ENCODE measurements around the gene PWWP2B. TPM values are rescaled to one million over a fixed set of nuclear protein-coding genes. Genes with fewer than 3 reads are reported as not detected.

The PWWP2B gene
- total and polyA plus RNA-seq, 10 of the 15 experiments (the other 5 are each of a cell fraction or from before 2014, with no cell fraction given): 0.04 to 0.87 (median 0.35) TPM; not detected in 4

DNA sequence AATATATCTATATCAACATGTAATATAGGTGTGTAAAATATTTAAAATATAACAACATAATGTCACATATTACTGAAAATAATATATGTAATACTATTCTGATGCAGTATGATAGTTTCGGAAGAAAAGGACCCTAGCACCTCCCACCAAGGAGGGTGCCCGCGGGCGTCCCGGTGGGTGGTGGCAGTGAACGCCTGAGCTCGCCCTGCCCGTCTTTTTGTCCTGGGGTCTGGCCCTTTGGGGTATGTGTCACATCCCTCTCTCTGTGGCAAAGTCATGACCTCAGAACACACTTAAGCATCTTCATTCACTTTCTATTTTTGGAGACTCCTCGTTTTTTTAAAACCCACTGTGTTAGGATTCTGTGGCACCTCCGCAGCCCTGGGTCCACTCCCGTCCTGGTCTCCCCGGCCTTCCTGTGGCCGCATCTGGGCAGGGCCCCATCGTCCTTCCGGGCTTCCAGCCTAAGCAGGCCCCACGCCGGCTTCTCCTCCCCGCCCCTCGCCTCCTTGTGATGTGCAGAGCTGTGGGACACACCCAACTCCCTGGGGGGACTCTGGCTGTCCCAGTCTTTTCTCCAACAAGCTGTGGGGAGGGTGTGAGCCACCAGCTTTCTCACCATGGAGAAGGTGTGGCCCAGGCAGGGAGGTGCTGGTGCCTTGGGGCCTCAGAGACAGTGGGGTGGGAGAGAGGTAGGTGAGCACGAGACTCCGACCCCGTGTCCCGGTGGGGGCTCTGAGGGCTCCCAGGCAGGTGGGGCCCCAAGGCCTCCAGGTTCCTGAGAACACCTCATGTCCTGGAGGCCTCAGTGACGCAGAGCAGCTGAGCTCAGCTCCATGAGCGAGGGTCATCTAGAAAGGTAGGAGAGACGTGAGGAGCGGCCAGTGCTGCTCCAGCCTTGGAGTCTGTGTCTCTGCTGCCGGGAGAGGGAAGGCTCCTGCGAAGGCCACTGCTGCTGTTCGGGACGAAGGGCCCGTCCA is 16.5 kb downstream of the PWWP2B start:
- no peak overlapping the region for H2AFZ ChIP-seq (ENCODE audit: control insufficient read depth, low read depth, low read length)
- SMC1A ChIA-PET (ENCODE audit: uncharacterized antibody, unreplicated experiment): no interaction called here
- no peak for DNase-seq (ENCODE audit: low read depth, low spot score)
- no peak overlapping the region for H3K4me3 ChIP-seq
- in situ Hi-C loops (cut with MboI): no loop called here
- intact Hi-C loops (cut with micrococcal nuclease; ENCODE audit: unreplicated experiment): no loop called here
- H3K27ac ChIP-seq (ENCODE audit: control insufficient read depth, insufficient read depth): no peak overlapping the region
- TF ChIP-seq RAD51 (IDR thresholded peaks at IDR 0.05): no peak
- no peak for TF ChIP-seq STAT1 (conservative IDR thresholded peaks at IDR 0.05)
- TF ChIP-seq SREBF1 (IDR thresholded peaks at IDR 0.05; ENCODE audit: low read length): no peak
- TF ChIP-seq, protein P1, sequence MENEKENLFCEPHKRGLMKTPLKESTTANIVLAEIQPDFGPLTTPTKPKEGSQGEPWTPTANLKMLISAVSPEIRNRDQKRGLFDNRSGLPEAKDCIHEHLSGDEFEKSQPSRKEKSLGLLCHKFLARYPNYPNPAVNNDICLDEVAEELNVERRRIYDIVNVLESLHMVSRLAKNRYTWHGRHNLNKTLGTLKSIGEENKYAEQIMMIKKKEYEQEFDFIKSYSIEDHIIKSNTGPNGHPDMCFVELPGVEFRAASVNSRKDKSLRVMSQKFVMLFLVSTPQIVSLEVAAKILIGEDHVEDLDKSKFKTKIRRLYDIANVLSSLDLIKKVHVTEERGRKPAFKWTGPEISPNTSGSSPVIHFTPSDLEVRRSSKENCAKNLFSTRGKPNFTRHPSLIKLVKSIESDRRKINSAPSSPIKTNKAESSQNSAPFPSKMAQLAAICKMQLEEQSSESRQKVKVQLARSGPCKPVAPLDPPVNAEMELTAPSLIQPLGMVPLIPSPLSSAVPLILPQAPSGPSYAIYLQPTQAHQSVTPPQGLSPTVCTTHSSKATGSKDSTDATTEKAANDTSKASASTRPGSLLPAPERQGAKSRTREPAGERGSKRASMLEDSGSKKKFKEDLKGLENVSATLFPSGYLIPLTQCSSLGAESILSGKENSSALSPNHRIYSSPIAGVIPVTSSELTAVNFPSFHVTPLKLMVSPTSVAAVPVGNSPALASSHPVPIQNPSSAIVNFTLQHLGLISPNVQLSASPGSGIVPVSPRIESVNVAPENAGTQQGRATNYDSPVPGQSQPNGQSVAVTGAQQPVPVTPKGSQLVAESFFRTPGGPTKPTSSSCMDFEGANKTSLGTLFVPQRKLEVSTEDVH (IDR thresholded peaks at IDR 0.05; ENCODE audit: low read depth, partially characterized antibody): no peak
- no peaks in the 10 kb centered on the region for H3K9me3 ChIP-seq (replicated peaks; ENCODE audit: control insufficient read depth, insufficient read depth, low read length)
- no peak overlapping the region for H3K9ac ChIP-seq (ENCODE audit: control insufficient read depth, insufficient read depth, low read length)
- H3K4me2 ChIP-seq (ENCODE audit: control insufficient read depth, insufficient read depth): no peak overlapping the region
- H3K36me3 ChIP-seq (ENCODE audit: control insufficient read depth in 2 of 2, insufficient read depth in 2 of 2, low read length in 1 of 2): no peaks in the 10 kb centered on the region
- FAIRE-seq: no peak
- H4K20me1 ChIP-seq (ENCODE audit: control insufficient read depth, insufficient read depth): no peaks in the 10 kb centered on the region
- no TSS peak for BruUV-seq (replicated peaks)
- RAD21 ChIA-PET (ENCODE audit: unreplicated experiment): no interaction called here
- ATAC-seq: no peak
- POLR2A ChIA-PET: no interaction called here
- no peaks in the 10 kb centered on the region for H3K4me1 ChIP-seq (ENCODE audit: control insufficient read depth, insufficient read depth, low read length)
- WGBS (ENCODE audit: insufficient coverage, insufficient replicate concordance, low lambda C conversion rate, missing lambda C conversion rate): 45% methylated on average over 32 of the region's 32 CpGs
- H3K27me3 ChIP-seq (replicated peaks in 1 of 2; ENCODE audit: control insufficient read depth in 2 of 2, insufficient read depth in 2 of 2, low read length in 1 of 2): no peaks in the 10 kb centered on the region
- CTCF ChIA-PET: no interaction called here
- no peaks in the 10 kb centered on the region for H3K79me2 ChIP-seq (ENCODE audit: control insufficient read depth, insufficient read depth, low read length)
